OCI-M2 (cell line): ENCODE data around the gene TPST2.

Source experiments
- DNase-seq: peaks from one replicate; lab custom pipeline; 2025; ENCODE audit not compliant: unreplicated experiment; lab: John Stamatoyannopoulos, UW

Gene TPST2

DNA sequence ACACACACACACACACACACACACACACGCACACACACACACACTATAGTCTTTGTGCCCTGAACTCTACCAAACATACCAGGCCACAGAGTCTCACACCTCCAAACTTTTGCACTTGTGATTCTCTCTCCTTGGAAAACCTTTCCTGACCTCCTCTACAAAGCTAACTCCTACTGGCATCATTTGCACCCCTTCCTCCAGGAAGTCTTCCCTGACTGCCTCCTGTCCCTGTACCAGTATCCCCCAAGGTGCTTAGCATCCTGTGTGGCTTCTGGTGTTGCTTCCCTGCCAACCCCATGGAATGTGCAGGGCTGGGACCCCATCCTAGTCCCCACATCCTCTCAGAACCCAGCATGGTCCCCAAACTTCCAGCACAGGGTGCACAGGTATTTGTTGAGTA lies 8.9 kb downstream of the TPST2 start:
- no peak for DNase-seq

DNA sequence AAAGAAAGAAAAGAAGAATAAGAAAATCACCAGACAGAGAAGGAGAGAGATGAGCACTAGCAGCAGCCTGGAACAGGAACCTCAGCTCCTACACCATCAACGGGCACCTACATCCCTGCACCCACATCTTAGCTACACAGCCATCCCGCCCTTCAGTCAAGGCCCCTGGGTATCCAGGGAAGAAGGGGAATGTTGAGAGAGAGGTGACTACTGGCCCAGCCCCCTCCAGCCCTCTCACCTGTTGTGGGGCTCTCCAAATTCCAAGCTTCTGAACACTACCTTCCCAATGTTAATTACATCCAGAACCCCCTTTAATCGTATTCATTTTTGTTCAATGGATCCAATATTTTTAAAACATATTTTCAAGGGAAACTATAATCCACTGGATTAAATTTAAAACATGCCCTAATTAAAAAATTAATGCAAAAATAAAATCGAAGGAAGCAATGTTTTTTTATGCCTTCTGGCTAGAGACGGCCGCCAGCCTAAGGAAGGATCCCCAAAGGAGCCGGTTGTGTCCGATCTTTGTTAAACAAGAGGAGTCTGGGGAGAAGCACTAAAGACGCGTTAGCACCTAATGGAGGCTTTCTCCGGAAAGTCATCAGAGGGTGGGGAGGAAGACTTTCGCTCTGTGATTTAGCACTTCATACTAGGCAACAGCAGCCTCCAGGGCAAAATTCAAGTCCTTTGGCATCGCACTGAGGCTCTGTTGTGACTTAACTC lies 9.5 kb downstream of the TPST2 start:
- no peak for DNase-seq

DNA sequence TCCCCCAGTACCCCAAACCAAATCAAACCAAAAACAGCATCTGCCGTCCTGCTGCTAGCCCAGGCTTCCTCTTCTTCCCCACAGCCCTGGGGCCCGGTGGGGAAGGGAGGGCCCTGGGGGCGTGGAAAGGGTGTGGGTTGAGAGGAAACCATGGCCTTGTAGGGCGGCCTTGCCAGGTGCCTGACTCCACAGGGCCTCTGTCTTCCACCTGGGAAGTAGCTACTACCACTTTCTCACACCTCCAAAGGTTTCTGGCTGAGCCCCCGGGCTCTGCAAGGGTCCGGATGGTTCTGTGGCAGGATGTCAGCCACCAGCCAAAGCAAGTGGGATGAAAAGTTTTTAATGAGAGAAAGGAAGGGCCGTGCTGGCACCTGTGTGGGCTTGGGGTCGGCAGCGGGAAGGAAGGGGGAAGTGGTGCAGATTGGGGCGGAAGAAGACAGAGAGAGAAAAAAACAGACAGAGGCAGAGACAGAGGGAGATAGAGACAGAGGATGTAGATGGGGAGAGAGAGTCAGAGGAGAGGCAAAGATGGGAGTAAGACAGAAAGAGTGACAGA lies 10.5 kb downstream of the TPST2 start:
- DNase-seq, result no peak

DNA sequence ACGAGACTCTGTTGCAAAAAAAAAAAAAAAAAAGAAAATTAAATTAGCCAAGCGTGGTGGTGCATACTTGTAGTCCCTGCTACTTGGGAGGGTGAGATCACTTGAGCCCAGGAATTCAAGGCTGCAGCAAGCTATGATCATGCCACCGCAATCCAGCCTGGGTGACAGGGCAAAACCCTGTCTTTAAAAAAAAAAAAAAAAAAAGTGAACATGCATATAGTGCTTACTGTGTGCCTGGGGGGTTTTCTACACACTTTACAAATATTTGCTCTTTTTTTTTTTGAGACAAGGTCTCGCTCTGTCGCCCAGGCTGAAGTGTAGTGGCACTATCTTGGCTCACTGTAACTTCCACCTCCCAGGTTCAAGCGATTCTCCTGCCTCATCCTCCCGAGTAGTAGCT lies 12.9 kb downstream of the TPST2 start:
- DNase-seq, result no peak

DNA sequence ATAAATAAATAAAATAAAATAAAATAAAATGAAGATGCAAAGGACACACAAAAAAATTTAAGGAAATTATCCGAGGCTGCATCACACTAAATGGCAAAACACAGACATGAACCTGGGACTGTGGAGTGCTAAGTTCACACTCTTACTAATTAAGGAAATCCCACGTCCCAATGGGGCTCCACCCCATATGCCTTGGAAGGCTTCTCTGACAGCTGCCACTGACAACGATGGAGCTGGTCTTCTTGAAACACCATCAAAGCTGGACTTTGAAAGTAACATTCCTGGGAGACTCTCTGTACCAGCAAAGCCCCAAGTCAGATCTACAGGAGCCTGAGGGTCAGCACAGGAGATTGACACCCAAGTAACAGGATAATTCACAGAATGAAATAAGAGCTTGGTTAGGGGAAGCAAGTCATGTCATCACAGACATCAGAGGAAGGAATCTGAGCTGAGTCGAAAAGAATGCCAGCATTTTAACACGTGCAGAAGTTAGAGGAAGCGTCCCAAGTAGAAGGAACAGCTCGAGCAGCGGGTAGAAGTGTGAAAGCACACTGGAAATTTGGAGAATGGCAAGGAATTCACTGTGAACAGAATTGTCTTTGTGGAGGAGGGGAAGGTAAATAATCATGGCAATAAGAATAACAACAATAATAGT lies 13.8 kb downstream of the TPST2 start:
- DNase-seq, result no peak

DNA sequence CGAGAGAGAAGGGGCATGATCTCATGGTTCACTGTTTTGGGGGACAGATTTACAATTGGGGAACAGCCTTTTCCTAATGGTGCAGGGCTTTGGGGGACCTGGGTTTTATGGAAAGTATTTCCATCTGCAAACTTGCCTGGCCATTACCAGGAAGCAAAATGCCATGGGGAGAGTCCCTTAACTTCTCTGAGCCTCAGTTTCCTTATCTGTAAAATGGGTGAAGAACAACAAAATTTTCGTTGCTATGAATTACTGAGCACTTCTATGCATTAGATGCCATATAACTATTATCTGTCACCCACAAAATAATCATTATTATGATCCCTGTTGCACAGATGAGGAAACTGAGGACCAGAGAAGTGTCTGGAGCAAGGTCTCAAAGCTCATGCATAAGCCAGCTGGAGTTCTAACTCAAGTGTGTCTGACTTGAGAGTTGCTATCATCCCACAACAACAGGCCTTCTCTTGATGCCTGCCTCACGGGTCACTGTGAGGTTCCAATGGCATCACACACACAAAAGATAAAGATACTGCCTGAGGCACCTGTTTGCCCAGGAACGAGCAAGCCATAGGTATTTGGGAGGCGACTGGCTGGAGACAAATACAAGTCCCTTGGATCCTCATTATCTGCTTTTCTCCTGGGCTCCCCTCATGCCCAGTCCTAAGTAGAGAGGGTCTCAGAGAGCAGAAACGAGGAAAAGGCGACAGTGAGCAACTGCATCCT lies 15.8 kb downstream of the TPST2 start:
- no peak for DNase-seq

GRCh38 chr22:26573026-26573662 lies 16.8 kb downstream of the TPST2 start:
- no peak for DNase-seq

DNA sequence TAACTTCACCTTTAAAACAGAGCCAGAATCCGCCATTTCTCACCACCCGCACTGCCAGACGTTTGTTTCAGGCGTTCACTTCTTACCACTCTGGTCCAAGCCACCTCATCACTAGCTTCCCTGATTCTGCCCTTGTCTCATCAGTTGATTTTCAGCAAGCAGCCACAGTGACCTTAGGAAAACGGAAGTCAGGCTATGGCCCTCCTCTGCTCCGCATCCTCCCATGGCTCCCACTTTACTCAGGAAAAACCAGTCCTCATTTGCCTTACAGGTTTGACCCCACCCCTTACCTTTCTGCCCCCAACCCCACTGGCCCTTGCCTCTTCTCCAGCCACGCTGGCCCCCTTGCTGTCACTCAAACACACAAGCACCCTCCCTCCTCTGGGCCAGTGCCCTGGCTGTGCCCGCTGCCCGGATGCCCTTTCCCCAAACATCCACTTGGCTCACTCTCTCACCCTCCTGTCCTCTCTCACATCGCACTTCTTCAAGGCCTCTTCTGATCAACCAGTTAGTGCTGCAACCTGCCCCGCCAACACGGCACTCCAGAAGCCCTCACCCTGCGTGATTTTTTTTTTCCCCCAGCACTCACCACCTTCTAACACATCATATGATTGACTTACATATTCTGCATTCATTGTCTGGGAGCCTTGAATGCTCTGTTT lies 18.9 kb downstream of the TPST2 start:
- no peak for DNase-seq

GRCh38 chr22:26570115-26570514 lies 19.8 kb downstream of the TPST2 start:
- no peak for DNase-seq

DNA sequence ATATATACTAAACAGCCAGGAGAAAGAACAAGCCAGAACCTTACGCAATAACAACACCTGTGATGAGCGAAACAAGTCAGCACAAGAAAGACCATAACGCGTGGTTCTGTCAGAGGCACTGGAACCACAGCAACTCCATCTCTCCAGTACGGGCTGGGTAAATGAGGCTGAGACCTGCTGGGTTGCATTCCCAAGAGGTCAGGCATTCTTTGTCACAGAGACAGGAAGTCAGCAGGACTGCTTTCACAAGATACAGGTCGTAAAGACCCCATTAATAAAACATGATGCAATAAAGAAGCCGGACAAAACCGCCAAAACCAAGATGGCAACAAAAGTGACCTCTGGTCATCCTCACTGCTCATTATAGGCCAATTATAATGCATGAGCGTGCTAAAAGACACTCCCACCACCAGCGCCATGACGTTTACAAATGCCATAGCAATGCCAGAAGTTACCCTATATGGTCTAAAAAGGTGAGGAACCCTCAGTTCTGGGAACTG lies 21.7 kb downstream of the TPST2 start:
- DNase-seq, result no peak

- no peak for DNase-seq
Observed at GRCh38 chr22:26567610-26568009, 22.3 kb downstream of the TPST2 start.

GRCh38 chr22:26566994-26567393 lies 22.9 kb downstream of the TPST2 start:
- DNase-seq, result no peak

GRCh38 chr22:26565889-26566288 lies 24.0 kb downstream of the TPST2 start:
- DNase-seq, result no peak

DNA sequence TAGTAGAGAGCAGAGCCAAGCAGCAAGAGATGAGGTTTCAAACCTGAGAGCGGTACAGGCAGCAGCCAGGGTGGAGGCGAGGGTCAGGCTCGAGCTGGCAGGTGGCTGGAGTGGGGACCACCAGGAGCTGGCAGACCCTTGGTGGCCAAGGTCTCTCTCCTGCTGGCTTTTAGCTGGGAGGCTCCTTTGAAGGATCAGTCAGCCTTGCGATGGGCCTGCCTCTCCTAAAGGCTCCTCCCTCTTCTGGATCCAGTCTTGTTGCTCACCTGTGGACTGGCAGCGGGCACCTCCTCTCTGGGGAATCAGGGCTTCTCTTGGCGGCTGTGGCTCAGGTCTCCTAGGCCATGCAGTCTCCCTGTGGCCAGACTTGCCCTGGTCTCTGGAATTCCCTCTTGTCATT lies 24.8 kb downstream of the TPST2 start:
- no peak for DNase-seq

GRCh38 chr22:26564672-26565071 lies 25.3 kb downstream of the TPST2 start:
- no peak for DNase-seq

DNA sequence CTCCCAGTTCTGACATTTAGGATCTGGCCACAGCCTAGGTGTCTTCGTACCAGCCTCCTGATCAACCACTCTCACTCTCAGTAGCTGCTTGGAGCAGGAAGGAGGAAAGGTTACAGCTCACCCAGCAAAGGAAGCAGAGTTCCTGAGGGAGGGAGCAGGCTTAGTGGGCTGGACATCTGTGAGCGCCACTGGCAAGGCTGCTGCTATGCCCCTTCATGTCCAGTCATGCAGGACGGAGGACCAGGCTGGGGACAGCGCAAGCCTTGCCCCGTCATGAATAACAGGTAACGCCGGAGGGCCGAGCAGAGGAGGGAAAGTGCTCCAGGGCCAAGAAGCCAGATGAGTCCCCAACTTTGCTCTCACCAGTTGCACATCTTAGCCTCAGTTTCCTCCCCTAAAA lies 25.8 kb downstream of the TPST2 start:
- no peak for DNase-seq

DNA sequence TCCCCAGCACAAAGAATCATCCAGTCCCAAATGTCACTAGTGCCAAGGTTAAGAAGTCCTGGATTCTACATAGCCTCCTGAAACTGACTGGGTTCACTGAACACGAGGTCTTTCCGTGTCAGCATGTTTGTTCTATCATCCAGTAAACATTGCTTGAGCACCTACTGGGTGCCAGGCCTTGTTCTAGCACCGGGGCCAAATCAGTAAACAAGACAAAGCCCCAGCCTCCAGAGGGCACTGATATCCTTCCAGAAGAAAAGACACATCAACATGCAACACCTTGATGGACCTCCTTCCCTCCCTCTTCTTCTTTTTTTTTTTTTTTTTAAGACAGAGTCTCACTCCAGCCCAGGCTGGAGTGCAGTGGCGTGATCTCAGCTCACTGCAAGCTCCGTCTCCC lies 26.9 kb downstream of the TPST2 start:
- no peak for DNase-seq

DNA sequence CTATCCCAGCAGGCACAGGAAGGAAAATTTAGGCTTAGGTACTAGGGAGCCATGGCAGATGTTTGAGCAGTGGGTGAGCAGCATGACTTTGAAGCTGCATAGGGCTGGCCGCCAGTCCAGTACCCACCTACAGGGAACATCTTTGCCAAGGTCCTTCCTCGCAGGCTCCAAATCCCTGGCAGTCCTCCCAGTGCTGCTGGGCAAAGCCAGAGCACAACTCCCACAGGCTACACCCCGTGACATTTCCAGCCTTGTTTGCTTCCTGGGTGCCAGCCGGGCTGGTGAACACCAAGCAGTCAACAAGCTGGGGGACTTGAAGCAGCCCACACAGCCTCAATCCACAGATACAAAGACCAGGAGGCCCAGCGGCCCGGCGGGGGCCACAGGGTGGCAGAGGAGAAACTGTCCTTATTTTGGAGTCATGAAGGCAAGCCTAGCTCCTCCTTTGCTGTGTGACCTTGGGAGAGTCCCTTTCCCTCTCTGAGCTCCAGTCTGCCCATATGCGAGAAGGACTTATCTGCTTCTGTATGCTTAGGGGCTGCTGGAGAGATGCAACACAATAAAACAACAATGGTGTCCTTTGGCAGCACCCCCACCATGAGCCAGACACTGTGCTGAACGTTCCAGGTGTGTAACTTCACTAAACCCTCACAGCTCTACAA lies 28.0 kb downstream of the TPST2 start:
- no peak for DNase-seq

DNA sequence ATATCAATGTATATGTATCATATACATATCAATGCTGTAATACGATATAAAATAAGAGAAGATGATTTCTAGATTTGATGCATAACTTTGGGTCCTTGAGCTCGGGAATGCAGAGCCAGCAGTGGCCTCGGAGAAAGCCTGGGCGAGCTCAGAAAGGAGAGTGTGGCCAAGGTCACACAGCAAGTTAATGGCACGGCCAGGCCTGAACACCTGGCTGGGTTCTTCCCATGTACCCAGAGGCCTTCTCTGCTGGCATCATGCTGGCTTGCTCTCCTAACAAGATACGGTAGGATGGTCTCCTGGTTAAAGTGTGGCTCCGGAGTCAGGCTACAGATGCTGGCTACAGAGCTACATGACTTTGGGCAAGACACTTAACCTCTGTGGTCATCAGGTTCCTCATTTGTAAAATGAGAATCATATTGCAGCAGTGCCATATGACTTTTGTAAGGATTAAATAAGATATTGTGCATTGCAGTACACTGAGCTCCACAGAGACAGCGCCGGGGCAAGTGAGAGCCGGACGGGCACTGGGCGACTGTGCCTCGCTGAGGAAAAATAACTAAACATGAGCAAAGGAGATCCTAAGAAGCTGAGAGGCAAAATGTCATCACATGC lies 29.9 kb downstream of the TPST2 start:
- no peak for DNase-seq
